ENCODE data around the gene FAM124B. TPM values are rescaled to one million over a fixed set of nuclear protein-coding genes. Genes with fewer than 3 reads are reported as not detected.

Gene FAM124B
- total RNA-seq, 1 donor from 2014 or later, result not detected

DNA sequence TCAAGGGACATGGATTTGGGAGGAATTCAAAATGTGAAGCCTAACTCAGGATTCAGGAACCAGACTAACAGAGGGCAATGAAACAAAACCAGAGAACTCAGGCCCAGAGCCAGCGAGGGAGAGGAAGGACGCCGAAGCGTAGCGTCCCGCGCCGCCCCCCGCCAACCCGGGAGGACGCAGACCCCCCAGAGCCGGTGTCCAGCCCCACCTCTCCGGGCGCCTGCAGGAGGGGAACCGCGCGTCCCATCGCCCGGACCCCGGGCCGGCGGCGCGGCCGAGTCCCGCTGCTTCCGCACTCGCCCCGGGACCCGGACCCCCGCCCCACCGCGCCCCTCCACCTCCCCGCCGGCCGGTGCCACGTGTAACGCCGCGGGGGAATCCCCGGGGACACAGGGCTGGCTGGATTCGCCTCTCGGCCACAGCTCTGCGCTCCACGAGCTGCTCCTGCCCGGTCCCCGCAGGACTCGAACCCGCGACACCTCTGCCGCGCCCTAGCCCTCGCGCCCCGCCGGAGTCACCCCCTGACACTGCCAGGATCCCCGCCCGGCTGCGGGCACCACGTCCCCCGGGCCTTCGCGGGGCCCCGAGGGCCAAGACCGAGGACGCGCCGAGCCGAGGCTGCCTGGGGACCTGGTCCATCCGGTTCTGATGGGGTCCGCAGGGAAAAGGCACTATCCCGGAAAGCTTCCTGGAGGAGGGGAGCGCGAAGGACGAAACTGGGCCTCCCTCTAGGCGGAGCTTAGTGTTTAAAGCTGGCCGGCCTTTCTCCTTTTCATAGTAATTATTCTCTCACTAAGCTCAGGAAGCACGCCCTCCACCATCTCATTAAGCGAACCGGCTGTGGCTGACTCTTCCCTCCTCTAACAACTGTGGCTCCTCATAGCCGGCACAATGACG is 40.4 kb upstream of the FAM124B start:
- Mint-ChIP-seq H3K4me3 (ENCODE audit: low read depth) (no peak overlapping the region), H3K36me3 (ENCODE audit: insufficient read depth) (no peaks in the 10 kb centered on the region), H3K27me3 (no peaks in the 10 kb centered on the region), H3K9me3 (ENCODE audit: low read depth) (peaks cover 7% of the 10 kb centered on the region), H3K4me1 (ENCODE audit: low read depth) (no peaks in the 10 kb centered on the region), H3K27ac (no peak overlapping the region)
- DNase-seq (ENCODE audit: low spot score, unreplicated experiment), result no peak
- TF ChIP-seq, protein P1, sequence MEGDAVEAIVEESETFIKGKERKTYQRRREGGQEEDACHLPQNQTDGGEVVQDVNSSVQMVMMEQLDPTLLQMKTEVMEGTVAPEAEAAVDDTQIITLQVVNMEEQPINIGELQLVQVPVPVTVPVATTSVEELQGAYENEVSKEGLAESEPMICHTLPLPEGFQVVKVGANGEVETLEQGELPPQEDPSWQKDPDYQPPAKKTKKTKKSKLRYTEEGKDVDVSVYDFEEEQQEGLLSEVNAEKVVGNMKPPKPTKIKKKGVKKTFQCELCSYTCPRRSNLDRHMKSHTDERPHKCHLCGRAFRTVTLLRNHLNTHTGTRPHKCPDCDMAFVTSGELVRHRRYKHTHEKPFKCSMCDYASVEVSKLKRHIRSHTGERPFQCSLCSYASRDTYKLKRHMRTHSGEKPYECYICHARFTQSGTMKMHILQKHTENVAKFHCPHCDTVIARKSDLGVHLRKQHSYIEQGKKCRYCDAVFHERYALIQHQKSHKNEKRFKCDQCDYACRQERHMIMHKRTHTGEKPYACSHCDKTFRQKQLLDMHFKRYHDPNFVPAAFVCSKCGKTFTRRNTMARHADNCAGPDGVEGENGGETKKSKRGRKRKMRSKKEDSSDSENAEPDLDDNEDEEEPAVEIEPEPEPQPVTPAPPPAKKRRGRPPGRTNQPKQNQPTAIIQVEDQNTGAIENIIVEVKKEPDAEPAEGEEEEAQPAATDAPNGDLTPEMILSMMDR (IDR thresholded peaks at IDR 0.05; ENCODE audit: unreplicated experiment), result no peak

DNA sequence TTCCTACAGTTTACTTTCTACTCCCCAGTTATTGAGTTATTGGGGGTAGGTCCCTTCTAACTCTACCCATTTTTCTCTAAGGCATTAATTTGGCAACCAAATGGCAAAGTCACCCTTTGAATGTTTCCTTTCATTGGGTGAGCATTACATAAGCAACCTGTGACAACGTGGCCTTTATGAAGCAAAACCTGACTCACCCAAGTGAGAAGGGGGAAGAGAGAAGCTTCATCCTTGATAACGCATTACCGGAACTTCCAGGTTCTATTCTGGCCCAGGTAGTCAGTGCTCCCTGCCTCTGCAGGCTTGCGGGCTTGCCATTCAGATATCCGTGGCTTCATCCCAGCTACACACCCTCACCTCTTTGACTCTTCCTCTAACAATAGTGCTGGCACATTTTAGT is 39.1 kb upstream of the FAM124B start:
- Mint-ChIP-seq H3K9me3 (ENCODE audit: low read depth) (peaks cover 7% of the 10 kb centered on the region), H3K4me1 (ENCODE audit: low read depth) (no peaks in the 10 kb centered on the region), H3K36me3 (ENCODE audit: insufficient read depth) (no peaks in the 10 kb centered on the region), H3K27me3 (no peaks in the 10 kb centered on the region), H3K4me3 (ENCODE audit: low read depth) (no peak overlapping the region), H3K27ac (no peak overlapping the region)
- TF ChIP-seq, protein P1 (IDR thresholded peaks at IDR 0.05; ENCODE audit: unreplicated experiment), result no peak
- no peak for DNase-seq (ENCODE audit: low spot score, unreplicated experiment)

DNA sequence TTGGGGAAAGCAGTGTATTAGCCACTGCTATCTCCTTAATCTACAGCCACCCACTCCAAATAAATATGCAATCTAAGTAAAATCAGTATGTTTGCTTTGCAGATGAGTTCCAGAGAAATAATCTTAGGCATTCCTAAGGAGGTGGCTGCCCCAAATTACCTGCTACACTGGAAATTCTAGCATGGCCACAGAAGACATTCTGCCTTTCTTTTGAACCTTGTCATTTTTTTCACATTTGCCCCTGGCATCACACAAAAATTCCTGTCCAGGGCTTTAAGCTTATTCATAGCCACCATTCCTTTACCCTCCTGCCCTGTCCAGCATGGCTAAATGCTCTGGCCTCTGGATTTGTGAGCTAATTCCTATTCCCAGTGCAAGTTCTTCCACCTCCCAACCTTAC is 36.8 kb upstream of the FAM124B start:
- peaks cover under 1% of the 10 kb centered on the region for H3K4me1 Mint-ChIP-seq (ENCODE audit: low read depth)
- TF ChIP-seq, protein P1 (IDR thresholded peaks at IDR 0.05; ENCODE audit: unreplicated experiment), result no peak
- H3K4me3 Mint-ChIP-seq (ENCODE audit: low read depth), result no peak overlapping the region
- peaks cover 7% of the 10 kb centered on the region for H3K9me3 Mint-ChIP-seq (ENCODE audit: low read depth)
- no peaks in the 10 kb centered on the region for H3K27me3 Mint-ChIP-seq
- no peak for DNase-seq (ENCODE audit: low spot score, unreplicated experiment)
- no peak overlapping the region for H3K27ac Mint-ChIP-seq
- H3K36me3 Mint-ChIP-seq (ENCODE audit: insufficient read depth), result no peaks in the 10 kb centered on the region

DNA sequence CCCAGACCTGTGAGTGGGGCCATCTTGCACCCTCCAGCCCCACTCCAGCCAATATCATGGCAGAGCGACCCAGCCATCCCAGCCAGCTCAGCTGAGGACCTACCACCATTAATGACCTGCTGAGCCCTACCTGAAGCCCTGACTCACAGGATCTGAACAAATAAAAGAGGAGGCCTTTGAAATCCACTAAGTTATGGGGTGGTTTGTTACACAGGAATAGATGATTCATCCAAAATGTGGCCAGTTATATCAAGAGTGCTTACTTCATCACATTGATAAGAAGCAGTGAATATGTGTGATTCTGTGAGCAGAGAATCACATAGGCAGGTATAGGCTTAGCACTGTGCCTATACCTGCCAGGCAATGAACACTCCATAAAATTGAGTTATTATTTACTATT is 34.7 kb upstream of the FAM124B start:
- TF ChIP-seq, protein P1 (IDR thresholded peaks at IDR 0.05; ENCODE audit: unreplicated experiment), result no peak
- no peak overlapping the region for H3K27ac Mint-ChIP-seq
- H3K27me3 Mint-ChIP-seq, result no peaks in the 10 kb centered on the region

DNA sequence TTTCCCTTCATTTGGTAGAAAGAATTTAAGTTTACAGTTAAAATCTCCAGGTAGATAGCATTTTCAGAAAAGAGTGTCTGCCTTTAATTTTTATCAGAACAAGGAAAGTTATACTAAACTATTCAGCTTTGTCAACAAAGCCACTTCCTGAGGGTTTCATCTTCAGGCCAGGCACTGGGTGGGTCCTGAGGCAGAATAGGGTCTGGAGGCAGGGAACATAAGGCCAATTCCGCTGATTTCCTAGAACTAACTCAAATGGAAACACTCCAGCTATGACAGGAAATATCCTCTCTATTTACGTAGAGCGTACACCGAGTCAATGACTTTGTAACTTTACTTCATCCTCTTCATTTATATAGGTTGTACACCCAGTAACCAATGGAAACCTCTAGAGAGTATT is 32.7 kb upstream of the FAM124B start:
- Mint-ChIP-seq H3K27me3 (no peaks in the 10 kb centered on the region), H3K4me1 (ENCODE audit: low read depth) (peaks cover 3% of the 10 kb centered on the region), H3K36me3 (ENCODE audit: insufficient read depth) (no peaks in the 10 kb centered on the region), H3K9me3 (ENCODE audit: low read depth) (peaks cover 6% of the 10 kb centered on the region), H3K27ac (no peak overlapping the region), H3K4me3 (ENCODE audit: low read depth) (no peak overlapping the region)
- no peak for DNase-seq (ENCODE audit: low spot score, unreplicated experiment)
- TF ChIP-seq, protein P1 (IDR thresholded peaks at IDR 0.05; ENCODE audit: unreplicated experiment), result no peak

More for the DNA sequence above, 34.7 kb upstream of the FAM124B start:
- peaks cover 4% of the 10 kb centered on the region for H3K9me3 Mint-ChIP-seq (ENCODE audit: low read depth)
- H3K36me3 Mint-ChIP-seq (ENCODE audit: insufficient read depth), result no peaks in the 10 kb centered on the region
- H3K4me3 Mint-ChIP-seq (ENCODE audit: low read depth), result no peak overlapping the region
- DNase-seq (ENCODE audit: low spot score, unreplicated experiment), result no peak
- peaks cover 3% of the 10 kb centered on the region for H3K4me1 Mint-ChIP-seq (ENCODE audit: low read depth)

Data from progenitor cell of endocrine pancreas (in vitro differentiated cells).